ENCODE data around the gene RASSF3. TPM values are rescaled to one million over a fixed set of nuclear protein-coding genes. Genes with fewer than 3 reads are reported as not detected.
A peak's percentile ranks its signal among the peaks of the same experiment; 100 is the strongest.

Gene RASSF3
- polyA plus RNA-seq, 3 donors = 6.6 to 77.9 (median 14.5) TPM

- H3K27me3 Mint-ChIP-seq (ENCODE audit: low read depth in 3 of 3) = no peaks in the 10 kb centered on the region
- Histone ChIP-seq H3K36me3 (replicated peaks in 1 of 2; ENCODE audit: control insufficient read depth in 1 of 2, insufficient read depth in 2 of 2, low read length in 2 of 2) (peaks cover 0 to 41% of the 10 kb centered on the region in 2 donors), H3K79me2 (ENCODE audit: insufficient read depth, low read length) (peaks cover 100% of the 10 kb centered on the region), H3K4me1 (ENCODE audit: control insufficient read depth in 1 of 2, insufficient read depth in 2 of 2, low read length in 2 of 2) (peaks cover 15 to 29% of the 10 kb centered on the region in 2 donors), H3K4me2 (replicated peaks; ENCODE audit: extremely low read depth, low read length, poor library complexity, severe bottlenecking) (no peak overlapping the region), H3K9me3 (replicated peaks in 1 of 2; ENCODE audit: control insufficient read depth in 1 of 2, insufficient read depth in 1 of 2, low read length in 2 of 2) (no peaks in the 10 kb centered on the region), H3K27ac (ENCODE audit: low read depth in 1 of 2, low read length in 2 of 2) (peak overlapping the region in 1 of 2 donors; percentile 63), H3K4me3 (replicated peaks in 1 of 3; ENCODE audit: low read depth in 2 of 3, low read length in 3 of 3) (no peak overlapping the region), H3K9ac (ENCODE audit: insufficient read depth, low read length, poor library complexity, severe bottlenecking) (no peak overlapping the region), H4K20me1 (ENCODE audit: insufficient read depth, low read length) (peaks cover 100% of the 10 kb centered on the region), H2AFZ (ENCODE audit: insufficient read depth, low read depth, low read length, poor library complexity, severe bottlenecking) (no peak overlapping the region), H3K27me3 (ENCODE audit: control insufficient read depth in 2 of 2, insufficient read depth in 2 of 2, low read length in 2 of 2) (no peaks in the 10 kb centered on the region)
- 100% methylated on average over 2 of the region's 3 CpGs for WGBS (ENCODE audit: insufficient coverage)
- peaks cover 31 to 35% of the 10 kb centered on the region in 2 donors for H3K36me3 Mint-ChIP-seq
- peaks cover 0 to 1% (median 0%) of the 10 kb centered on the region in 7 donors for H3K9me3 Mint-ChIP-seq
- peak overlapping the region; percentile 23 to 89 (median 57) for H3K27ac Mint-ChIP-seq
- H3K4me1 Mint-ChIP-seq = peaks cover 52% of the 10 kb centered on the region
- intact Hi-C loops (cut with micrococcal nuclease) = no loop called here
- H3K4me3 Mint-ChIP-seq = no peak overlapping the region
- TF ChIP-seq CTCF (IDR thresholded peaks at IDR 0.05) = no peak
- DNase-seq = no peak
These were observed 48.7 kb downstream of the RASSF3 start for GRCh38 chr12:64658892-64659481.

DNA sequence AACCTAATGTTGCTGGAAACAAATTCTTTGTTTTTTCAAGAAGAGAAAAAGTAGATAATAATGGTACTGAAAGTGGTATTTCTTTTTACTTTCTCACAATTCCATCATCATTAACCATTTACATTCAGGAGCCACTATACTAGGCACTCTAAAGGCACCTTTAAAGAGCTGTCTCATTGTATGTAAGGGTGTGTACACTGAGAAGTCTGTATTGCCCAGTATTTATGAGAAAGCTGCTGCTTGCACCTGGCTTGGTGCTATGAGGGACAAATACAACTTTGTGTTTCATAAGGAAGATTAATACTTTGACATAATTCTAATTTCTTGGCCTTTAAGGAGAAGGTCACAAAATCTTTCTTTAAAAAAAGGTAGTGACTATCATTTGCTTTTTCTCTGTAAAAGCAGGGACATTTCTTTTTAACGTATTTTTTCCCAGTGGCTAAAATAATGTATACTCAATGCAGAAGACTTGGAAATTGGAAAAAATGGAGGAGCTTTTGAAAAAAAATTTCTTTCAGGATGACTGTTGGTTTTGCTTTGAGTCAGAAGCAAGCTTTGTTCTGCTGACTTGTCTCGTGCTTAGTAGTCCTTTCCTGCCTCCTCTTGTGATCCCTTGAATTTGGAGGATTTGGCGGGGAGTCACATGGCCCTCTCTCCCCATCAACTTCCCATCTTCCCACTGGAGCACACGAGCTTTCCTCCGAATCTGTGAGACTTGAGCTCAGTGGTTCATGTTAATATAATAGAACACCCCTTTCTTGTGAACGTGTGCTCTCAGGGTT lies 50.1 kb downstream of the RASSF3 start:
- Histone ChIP-seq H3K27me3 (ENCODE audit: control insufficient read depth in 2 of 2, insufficient read depth in 2 of 2, low read length in 2 of 2) (no peaks in the 10 kb centered on the region), H3K79me2 (ENCODE audit: insufficient read depth, low read length) (peaks cover 100% of the 10 kb centered on the region)
- no peak for TF ChIP-seq CTCF (IDR thresholded peaks at IDR 0.05)

More for the DNA sequence above, 50.1 kb downstream of the RASSF3 start:
- H4K20me1 ChIP-seq (ENCODE audit: insufficient read depth, low read length) = peaks cover 100% of the 10 kb centered on the region
- Mint-ChIP-seq H3K27me3 (ENCODE audit: low read depth in 3 of 3) (no peaks in the 10 kb centered on the region), H3K36me3 (peaks cover 31 to 33% of the 10 kb centered on the region in 2 donors), H3K4me3 (no peak overlapping the region), H3K4me1 (peaks cover 57% of the 10 kb centered on the region), H3K27ac (peak overlapping the region in 5 of 7 donors; percentile 21 to 82 (median 48)), H3K9me3 (peaks cover 0 to 1% (median 0%) of the 10 kb centered on the region in 7 donors)
- intact Hi-C loops (cut with micrococcal nuclease) = no loop called here
- peaks cover 28 to 40% of the 10 kb centered on the region in 2 donors for H3K4me1 ChIP-seq (ENCODE audit: control insufficient read depth in 1 of 2, insufficient read depth in 2 of 2, low read length in 2 of 2)
- H2AFZ ChIP-seq (ENCODE audit: insufficient read depth, low read depth, low read length, poor library complexity, severe bottlenecking) = no peak overlapping the region
- no peak for DNase-seq
- no peak overlapping the region for H3K9ac ChIP-seq (ENCODE audit: insufficient read depth, low read length, poor library complexity, severe bottlenecking)
- no peak overlapping the region for H3K4me2 ChIP-seq (replicated peaks; ENCODE audit: extremely low read depth, low read length, poor library complexity, severe bottlenecking)
- H3K9me3 ChIP-seq (replicated peaks in 1 of 2; ENCODE audit: control insufficient read depth in 1 of 2, insufficient read depth in 1 of 2, low read length in 2 of 2) = no peaks in the 10 kb centered on the region
- H3K36me3 ChIP-seq (replicated peaks in 1 of 2; ENCODE audit: control insufficient read depth in 1 of 2, insufficient read depth in 2 of 2, low read length in 2 of 2) = peaks cover 0 to 36% of the 10 kb centered on the region in 2 donors
- H3K27ac ChIP-seq (ENCODE audit: low read depth in 1 of 2, low read length in 2 of 2) = peak overlapping the region in 1 of 2 donors; percentile 25
- WGBS (ENCODE audit: insufficient coverage) = 100% methylated on average over 1 of the region's 6 CpGs
- no peak overlapping the region for H3K4me3 ChIP-seq (replicated peaks in 1 of 3; ENCODE audit: low read depth in 2 of 3, low read length in 3 of 3)

Data from CD14-positive monocyte (primary cell).